ENCODE measurements around the gene PCLAF. TPM values are rescaled to one million over a fixed set of nuclear protein-coding genes. Genes with fewer than 3 reads are reported as not detected.
"Not testable (repeated sequence)": the region's sequence is repeated elsewhere in the genome, so short reads cannot be mapped to it uniquely, and the experiment has no call there.

The PCLAF gene
- total and polyA plus RNA-seq, 10 donors, result 1.7 to 83.3 (median 8.2) TPM

- H3K4me3 ChIP-seq, result no peak overlapping the region
- H3K27me3 ChIP-seq (replicated peaks in 1 of 7), result no peaks in the 10 kb centered on the region
- no peaks in the 10 kb centered on the region for H3K9me3 ChIP-seq
- TF ChIP-seq POLR2AphosphoS5 (IDR thresholded peaks at IDR 0.05) (no peak), POLR2A (IDR thresholded peaks at IDR 0.05) (no peak), CTCF (IDR thresholded peaks at IDR 0.05 in 8 of 11, conservative IDR thresholded peaks at IDR 0.05 in 3 of 11) (no peak)
- intact Hi-C loops (cut with DNase I; ENCODE audit: low total_unique reads), result no loop called here
- H3K27ac ChIP-seq, result no peak overlapping the region
- WGBS, 5 donors, result 64 to 77% (median 68%) methylated on average over 9 of the region's 9 CpGs
- peaks cover 0 to 37% (median 16%) of the 10 kb centered on the region in 6 donors for H3K4me1 ChIP-seq
- no peak for DNase-seq
- H3K36me3 ChIP-seq, result peaks cover 0 to 3% (median 0%) of the 10 kb centered on the region in 6 donors
Measured at GRCh38 chr15:64379216-64379960, 1.9 kb downstream of the PCLAF start.

- Histone ChIP-seq H3K9me3 (no peaks in the 10 kb centered on the region), H3K36me3 (peaks cover 0 to 3% (median 0%) of the 10 kb centered on the region in 6 donors), H3K4me1 (peaks cover 0 to 4% (median 0%) of the 10 kb centered on the region in 6 donors), H3K27me3 (replicated peaks in 1 of 7) (no peaks in the 10 kb centered on the region), H3K4me3 (no peak overlapping the region), H3K27ac (no peak overlapping the region)
- WGBS, 5 donors, result 55 to 88% (median 77%) methylated on average over 8 of the region's 8 CpGs
- no peak for DNase-seq
- TF ChIP-seq POLR2A (IDR thresholded peaks at IDR 0.05) (no peak), CTCF (IDR thresholded peaks at IDR 0.05 in 8 of 11, conservative IDR thresholded peaks at IDR 0.05 in 3 of 11) (no peak), POLR2AphosphoS5 (IDR thresholded peaks at IDR 0.05) (no peak)
- intact Hi-C loops (cut with DNase I; ENCODE audit: low total_unique reads), result no loop called here
Measured at GRCh38 chr15:64373360-64373759, 7.9 kb downstream of the PCLAF start.

GRCh38 chr15:64371383-64371782 lies 9.9 kb downstream of the PCLAF start:
- 95 to 99% (median 97%) methylated on average over 8 of the region's 8 CpGs for WGBS, 5 donors
- H3K9me3 ChIP-seq; H3K36me3 ChIP-seq; H3K4me3 ChIP-seq; intact Hi-C loops (cut with DNase I; ENCODE audit: low total_unique reads); H3K27me3 ChIP-seq (replicated peaks in 1 of 7); H3K27ac ChIP-seq; DNase-seq: not testable (repeated sequence)
- H3K4me1 ChIP-seq, result peaks cover 0 to 13% (median 0%) of the 10 kb centered on the region in 6 donors

- DNase-seq, result no peak
- Histone ChIP-seq H3K27me3 (replicated peaks in 1 of 7) (no peaks in the 10 kb centered on the region), H3K36me3 (no peaks in the 10 kb centered on the region), H3K4me3 (no peak overlapping the region), H3K9me3 (no peaks in the 10 kb centered on the region), H3K4me1 (peaks cover 0 to 13% (median 0%) of the 10 kb centered on the region in 6 donors), H3K27ac (no peak overlapping the region)
- 66 to 91% (median 84%) methylated on average over 2 of the region's 2 CpGs for WGBS, 5 donors
- no peak for TF ChIP-seq POLR2AphosphoS5 (IDR thresholded peaks at IDR 0.05)
- no peak for TF ChIP-seq CTCF (IDR thresholded peaks at IDR 0.05 in 8 of 11, conservative IDR thresholded peaks at IDR 0.05 in 3 of 11)
- intact Hi-C loops (cut with DNase I; ENCODE audit: low total_unique reads), result no loop called here
Measured at GRCh38 chr15:64369078-64369607, 12.1 kb downstream of the PCLAF start.
